ENCODE measurements around the gene SPATA16.
"Not testable (repeated sequence)": the region's sequence is repeated elsewhere in the genome, so short reads cannot be mapped to it uniquely, and the experiment has no call there.

SPATA16 gene

GRCh38 chr3:173140986-173141385 is at the start of gene SPATA16:
SPATA16 (minus strand) TSS chr3:173141235; CDS start chr3:173117731, 23,504 bp downstream.
- no peak for DNase-seq

GRCh38 chr3:173183022-173183421 is 42.0 kb upstream of the SPATA16 start:
- DNase-seq, result not testable (repeated sequence)

GRCh38 chr3:173173652-173174051 is 32.6 kb upstream of the SPATA16 start:
- DNase-seq, result no peak

GRCh38 chr3:173159139-173159538 is 18.1 kb upstream of the SPATA16 start:
- not testable (repeated sequence) for DNase-seq

- not testable (repeated sequence) for DNase-seq
These were observed 15.5 kb upstream of the SPATA16 start for GRCh38 chr3:173156533-173156932.

- DNase-seq, result no peak
These were observed 12.6 kb upstream of the SPATA16 start for GRCh38 chr3:173153631-173154030.

- DNase-seq, result no peak
These were observed 1.6 kb downstream of the SPATA16 start for GRCh38 chr3:173139420-173139819.

- DNase-seq, result no peak
These were observed 3.0 kb downstream of the SPATA16 start for GRCh38 chr3:173138026-173138425.

GRCh38 chr3:173135059-173135458 is 6.0 kb downstream of the SPATA16 start:
- no peak for DNase-seq

- no peak for DNase-seq
These were observed 12.4 kb downstream of the SPATA16 start for GRCh38 chr3:173128633-173129032.

- DNase-seq, result no peak
These were observed 29.7 kb downstream of the SPATA16 start for GRCh38 chr3:173111321-173111720.

GRCh38 chr3:173109143-173109542 is 31.9 kb downstream of the SPATA16 start:
- peak; percentile 11 for DNase-seq

- no peak for DNase-seq
These were observed 37.6 kb downstream of the SPATA16 start for GRCh38 chr3:173103469-173103868.

GRCh38 chr3:173098959-173099358 is 42.1 kb downstream of the SPATA16 start:
- DNase-seq, result no peak

GRCh38 chr3:173096994-173097785 is 43.8 kb downstream of the SPATA16 start:
- DNase-seq, result no peak

- DNase-seq, result no peak
These were observed 44.9 kb downstream of the SPATA16 start for GRCh38 chr3:173096140-173096539.

GRCh38 chr3:173092038-173092437 is 49.0 kb downstream of the SPATA16 start:
- DNase-seq, result no peak

GRCh38 chr3:173090492-173090891 is 50.5 kb downstream of the SPATA16 start:
- DNase-seq, result no peak

GRCh38 chr3:173089283-173089682 is 51.8 kb downstream of the SPATA16 start:
- DNase-seq, result no peak

- peak; percentile 21 for DNase-seq
These were observed 62.5 kb downstream of the SPATA16 start for GRCh38 chr3:173078525-173078924.

- no peak for DNase-seq
These were observed 74.7 kb downstream of the SPATA16 start for GRCh38 chr3:173066044-173067004.

GRCh38 chr3:173065543-173065981 is 75.5 kb downstream of the SPATA16 start:
- no peak for DNase-seq

GRCh38 chr3:173064631-173065030 is 76.4 kb downstream of the SPATA16 start:
- DNase-seq, result no peak

- DNase-seq, result no peak
These were observed 82.8 kb downstream of the SPATA16 start for GRCh38 chr3:173058229-173058628.
